HG03097 (cell line): ENCODE data around the gene ANO2.
"Not testable (repeated sequence)": the region's sequence is repeated elsewhere in the genome, so short reads cannot be mapped to it uniquely, and the experiment has no call there.

Experiments
- ATAC-seq: cut with Tn5 transposase; IDR thresholded peaks from one replicate; pipeline ENCODE4 v1.9.1; 2021; ENCODE audit not compliant: unreplicated experiment, low FRiP score

ANO2 gene

GRCh38 chr12:5691943-5692342, 253.1 kb downstream of the ANO2 start:
- no peak for ATAC-seq

DNA sequence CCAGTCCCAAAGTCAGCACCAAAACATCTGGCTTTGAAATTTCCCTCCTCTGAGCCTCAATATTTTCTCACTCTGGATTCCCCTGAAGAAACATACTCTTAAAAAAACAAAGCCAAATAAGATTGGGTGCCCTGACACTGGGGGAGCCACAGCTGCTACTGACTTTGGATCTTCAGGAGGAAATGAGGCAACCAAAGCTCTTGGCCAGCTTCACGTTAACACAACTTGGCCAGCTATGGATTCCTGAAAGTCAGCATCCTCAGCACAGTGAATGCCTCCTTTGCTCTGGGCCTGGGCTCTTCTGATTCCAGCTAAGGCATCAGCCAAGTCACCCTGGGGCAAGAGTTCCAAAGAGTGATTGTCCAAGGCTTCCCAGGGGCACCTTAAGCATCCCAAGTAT, 254.8 kb downstream of the ANO2 start:
- no peak for ATAC-seq

GRCh38 chr12:5689773-5690172, 255.3 kb downstream of the ANO2 start:
- ATAC-seq: no peak

GRCh38 chr12:5688226-5688625, 256.8 kb downstream of the ANO2 start:
- ATAC-seq: no peak

DNA sequence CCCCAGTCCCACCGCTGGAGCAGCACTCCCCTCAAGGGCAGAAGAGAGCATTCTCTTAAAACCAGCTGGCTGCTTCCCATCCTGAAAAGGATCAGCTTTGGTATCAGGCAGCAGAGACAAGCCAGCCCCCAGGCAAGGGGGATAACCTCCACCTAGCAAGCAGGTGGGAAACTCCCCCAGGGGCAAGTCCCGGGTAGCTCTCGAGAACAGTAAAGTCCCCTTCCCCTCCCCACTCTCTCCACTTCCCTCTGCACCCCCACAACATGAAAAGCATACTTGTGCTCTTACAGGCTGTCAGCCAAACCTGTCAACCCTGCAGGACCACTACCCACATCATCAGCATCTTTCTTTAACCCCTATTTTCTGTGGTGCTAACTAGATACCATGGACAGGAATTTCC, 259.1 kb downstream of the ANO2 start:
- ATAC-seq: no peak

DNA sequence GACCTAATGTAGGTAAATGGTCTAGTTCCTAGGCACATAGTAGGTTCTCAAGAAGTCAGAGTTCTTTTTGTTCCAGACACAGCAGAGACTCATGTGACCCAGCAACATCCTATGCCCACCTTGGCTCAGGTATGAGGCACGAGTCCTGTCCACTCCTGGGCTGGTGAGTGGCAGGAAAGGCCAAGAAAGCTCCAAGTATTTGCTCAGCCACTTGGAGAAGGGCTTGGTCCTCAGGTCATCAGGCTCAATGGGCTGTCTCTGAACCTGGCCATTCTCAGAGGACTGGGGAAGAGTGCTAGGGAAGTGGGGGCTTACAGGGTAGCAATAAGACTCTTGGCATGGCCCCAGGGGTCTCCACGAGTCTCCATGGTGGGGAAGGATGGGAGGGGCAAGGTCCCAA, 260.1 kb downstream of the ANO2 start:
- ATAC-seq: no peak

DNA sequence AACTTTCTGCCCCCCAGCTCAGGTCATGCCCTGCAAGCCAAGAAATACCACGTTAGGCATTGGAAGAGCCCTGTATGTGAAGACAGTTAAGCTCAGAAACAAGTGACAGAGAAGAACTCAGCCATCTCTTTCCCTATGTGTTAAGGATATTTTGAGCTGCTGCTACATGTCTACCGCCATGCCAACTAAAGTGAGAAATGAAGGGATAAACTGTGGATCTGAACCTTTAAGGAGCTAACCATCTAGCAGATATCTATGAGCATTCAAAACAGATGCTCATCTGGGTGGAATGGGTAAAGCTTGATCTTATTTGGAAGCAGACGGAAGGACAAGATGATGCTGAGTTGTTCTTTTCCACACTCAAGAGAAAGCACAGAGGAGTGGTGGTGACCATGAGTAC, 262.5 kb downstream of the ANO2 start:
- no peak for ATAC-seq

DNA sequence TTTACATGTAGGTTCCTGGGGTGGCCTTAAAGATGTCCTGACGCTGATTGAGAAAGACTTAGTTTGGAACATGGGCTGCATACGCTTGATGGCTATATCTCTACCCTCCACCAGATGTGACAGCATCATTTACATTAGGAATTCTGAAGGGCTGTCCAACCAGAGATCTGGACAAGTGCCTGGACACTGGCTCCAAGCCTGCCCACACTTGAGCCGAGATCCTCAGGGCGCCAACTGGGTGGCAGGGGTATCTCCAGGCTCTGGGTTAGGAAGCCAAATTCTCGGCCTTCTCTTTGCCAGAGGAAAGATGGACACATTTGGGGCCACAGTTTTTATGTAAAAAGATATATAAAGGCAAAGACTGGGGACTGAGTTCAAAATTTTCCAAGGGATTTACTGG, 266.9 kb downstream of the ANO2 start:
- no peak for ATAC-seq

- ATAC-seq: not testable (repeated sequence)
Observed at GRCh38 chr12:5669624-5670023, 275.4 kb downstream of the ANO2 start.

GRCh38 chr12:5665615-5666014, 279.4 kb downstream of the ANO2 start:
- ATAC-seq: no peak

- ATAC-seq: no peak
Observed at GRCh38 chr12:5661811-5662210, 283.2 kb downstream of the ANO2 start.

GRCh38 chr12:5660238-5660637, 284.8 kb downstream of the ANO2 start:
- no peak for ATAC-seq

DNA sequence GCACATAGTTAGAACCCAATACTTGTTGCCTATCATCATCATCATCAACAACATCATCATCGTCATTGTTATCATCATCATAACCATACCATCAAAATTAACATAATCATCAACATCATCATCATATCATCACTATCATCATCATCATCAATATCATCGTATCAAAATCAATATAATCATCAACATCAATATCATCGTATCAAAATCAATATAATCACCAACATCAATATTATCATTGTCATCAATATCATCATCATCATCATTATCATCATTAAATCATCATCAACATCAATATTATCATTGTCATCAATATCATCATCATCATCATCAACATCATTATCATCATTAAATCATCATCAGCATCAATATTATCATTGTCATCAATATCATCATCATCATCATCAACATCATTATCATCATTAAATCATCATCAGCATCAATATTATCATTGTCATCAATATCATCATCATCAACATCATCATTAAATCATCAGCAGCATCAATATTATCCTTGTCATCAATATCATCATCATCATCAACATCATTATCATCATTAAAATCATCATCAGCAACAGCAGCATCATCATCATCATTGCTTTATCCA, 286.6 kb downstream of the ANO2 start:
- not testable (repeated sequence) for ATAC-seq

DNA sequence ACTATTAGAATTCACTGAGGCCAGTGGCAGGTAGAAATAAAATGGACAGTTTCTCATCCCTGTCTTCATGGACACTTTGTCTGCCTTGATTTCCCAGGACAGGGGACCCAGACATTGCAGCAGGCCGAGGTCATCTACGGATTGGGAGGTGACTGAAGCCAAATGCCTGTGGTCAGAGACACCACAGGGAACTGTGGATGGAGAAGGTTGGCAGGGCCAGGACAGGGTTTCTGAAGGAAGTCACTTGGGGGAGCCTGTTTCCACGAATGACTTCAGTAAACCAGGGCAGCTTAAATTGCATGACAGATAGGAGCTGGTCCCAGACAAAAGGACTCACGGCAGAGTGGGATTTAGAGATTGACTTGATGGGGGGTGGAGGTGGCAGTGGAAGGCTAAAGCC, 288.2 kb downstream of the ANO2 start:
- ATAC-seq: no peak

GRCh38 chr12:5655120-5655519, 289.9 kb downstream of the ANO2 start:
- no peak for ATAC-seq

GRCh38 chr12:5654019-5654418, 291.0 kb downstream of the ANO2 start:
- ATAC-seq: no peak

DNA sequence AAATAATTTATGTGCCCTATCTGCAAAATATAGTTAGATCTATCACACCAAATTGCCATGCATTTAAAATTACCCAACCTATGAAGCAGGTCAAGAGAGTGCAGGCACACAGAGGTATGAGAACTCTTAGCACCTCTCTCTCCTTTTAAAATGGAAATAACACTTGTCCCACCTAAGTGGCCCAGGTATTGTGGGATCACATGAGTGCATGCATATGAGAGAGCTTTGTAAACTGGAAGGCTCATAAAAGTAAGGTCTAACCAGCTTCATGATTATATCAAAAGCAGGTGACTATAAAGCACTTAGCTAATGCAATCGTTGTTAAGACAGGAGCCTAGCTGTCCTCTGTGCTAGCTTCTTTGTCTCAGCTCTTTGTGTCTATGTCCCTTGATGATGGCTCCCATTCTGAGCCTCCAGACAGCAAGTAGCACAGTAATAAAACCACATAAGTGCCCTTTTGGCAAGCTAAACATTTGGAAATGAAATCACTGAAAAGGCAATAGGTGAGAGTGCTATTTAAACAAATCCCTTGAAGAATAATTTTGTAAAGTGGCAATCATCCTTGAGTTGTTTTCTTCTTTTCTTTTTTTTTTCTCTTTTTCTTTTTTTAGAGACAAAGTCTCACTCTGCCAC, 294.1 kb downstream of the ANO2 start:
- ATAC-seq: no peak

DNA sequence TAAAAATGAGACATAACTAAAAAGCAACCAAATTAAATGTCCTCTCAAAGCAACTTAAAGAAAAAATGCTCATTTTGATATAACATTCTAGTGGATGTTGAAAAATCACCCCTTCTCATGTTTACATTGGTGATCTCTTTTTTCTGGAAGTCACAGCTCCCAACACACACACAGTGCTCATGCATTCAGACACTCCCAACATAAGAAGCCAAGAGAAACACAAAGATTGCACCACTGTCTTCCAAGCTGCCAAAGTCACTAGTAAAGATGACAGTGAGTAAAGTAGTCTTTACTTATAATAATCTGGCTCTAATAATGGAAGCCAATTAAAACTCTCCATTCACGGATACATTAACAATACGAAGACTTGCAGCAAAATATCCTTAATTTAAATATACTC, 294.8 kb downstream of the ANO2 start:
- ATAC-seq: no peak

GRCh38 chr12:5648692-5649359, 296.2 kb downstream of the ANO2 start:
- ATAC-seq: no peak

DNA sequence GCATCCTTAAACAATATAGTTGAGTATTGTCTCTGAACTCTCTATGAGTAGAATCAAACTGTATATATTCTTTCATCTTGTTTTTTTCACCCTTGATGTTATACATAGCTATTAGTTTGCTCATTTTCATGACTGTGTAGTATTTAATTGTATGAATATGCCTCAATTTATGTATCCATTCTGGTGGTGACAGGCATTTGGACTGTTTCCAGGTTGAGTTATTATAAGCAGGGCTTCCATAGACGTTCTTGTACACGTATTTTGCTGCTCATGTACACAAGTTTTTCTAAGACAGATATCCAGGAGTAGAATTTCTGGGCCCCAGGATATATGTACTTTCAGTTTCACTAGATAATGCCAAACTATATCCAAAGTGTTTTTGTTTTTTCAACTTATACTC, 301.8 kb downstream of the ANO2 start:
- ATAC-seq: no peak

- no peak for ATAC-seq
Observed at GRCh38 chr12:5637698-5638097, 307.4 kb downstream of the ANO2 start.

GRCh38 chr12:5636907-5637306, 308.2 kb downstream of the ANO2 start:
- no peak for ATAC-seq
